BLaER1 (cell line): ENCODE data around the gene SIDT1.
A peak's percentile ranks its signal among the peaks of the same experiment; 100 is the strongest.

Experiments
- H3K27ac ChIP-seq: shearing (Covaris generic); formaldehyde crosslinking; 2 replicates; pipeline ENCODE4 v1.8.1; 2022
- H3K27me3 ChIP-seq: shearing (Covaris generic); formaldehyde crosslinking; 2 replicates; pipeline ENCODE4 v1.8.1; 2022
- H3K36me3 ChIP-seq: shearing (Covaris generic); formaldehyde crosslinking; 2 replicates; pipeline ENCODE4 v1.8.1; 2022
- H3K4me1 ChIP-seq: shearing (Covaris generic); formaldehyde crosslinking; 2 replicates; pipeline ENCODE4 v1.8.1; 2022
- H3K4me2 ChIP-seq: shearing (Covaris generic); formaldehyde crosslinking; 2 replicates; pipeline ENCODE4 v1.8.1; 2022
- H3K4me3 ChIP-seq: shearing (Covaris generic); formaldehyde crosslinking; 2 replicates; pipeline ENCODE4 v1.8.1; 2022
- H3K9ac ChIP-seq: shearing (Covaris generic); formaldehyde crosslinking; 2 replicates; pipeline ENCODE4 v1.8.1; 2022
- H3K9me3 ChIP-seq: shearing (Covaris generic); formaldehyde crosslinking; 2 replicates; pipeline ENCODE4 v1.8.1; 2022
- H4K20me1 ChIP-seq: shearing (Covaris generic); formaldehyde crosslinking; 2 replicates; pipeline ENCODE4 v1.8.1; 2022
- Cebpa-rat ChIP-seq: shearing (Covaris generic); IDR thresholded peaks from 2 replicates; pipeline ENCODE4 v1.8.1; 2022

The SIDT1 gene

GRCh38 chr3:113514265-113514769 is 18.0 kb upstream of the SIDT1 start:
- Histone ChIP-seq H3K4me3 (peak overlapping the region; percentile 92), H3K27ac (peak overlapping the region; percentile 66), H4K20me1 (no peaks in the 10 kb centered on the region), H3K9ac (peak overlapping the region; percentile 82), H3K9me3 (peaks cover 11% of the 10 kb centered on the region), H3K36me3 (no peaks in the 10 kb centered on the region), H3K4me1 (peaks cover 16% of the 10 kb centered on the region), H3K27me3 (no peaks in the 10 kb centered on the region), H3K4me2 (peak overlapping the region; percentile 86)
- no peak for TF ChIP-seq Cebpa-rat

- no peak for TF ChIP-seq Cebpa-rat
- Histone ChIP-seq H3K9ac (no peak overlapping the region), H3K27me3 (no peaks in the 10 kb centered on the region), H4K20me1 (no peaks in the 10 kb centered on the region), H3K9me3 (0 out of 2 replicates have a peak, but pooled peaks cover 4% of the 10 kb centered on the region), H3K4me2 (peak overlapping the region; percentile 86), H3K4me3 (peak overlapping the region; percentile 92; the same call in 1 of the 2 replicates), H3K4me1 (peaks cover 16% of the 10 kb centered on the region), H3K36me3 (no peaks in the 10 kb centered on the region), H3K27ac (no peak overlapping the region)
Measured at GRCh38 chr3:113516115-113516505, 16.2 kb upstream of the SIDT1 start.

GRCh38 chr3:113521981-113522380 is 10.4 kb upstream of the SIDT1 start:
- no peaks in the 10 kb centered on the region for H3K4me1 ChIP-seq
- H4K20me1 ChIP-seq = no peaks in the 10 kb centered on the region
- no peaks in the 10 kb centered on the region for H3K36me3 ChIP-seq
- 0 out of 2 replicates have a peak, but pooled peaks cover 4% of the 10 kb centered on the region for H3K9me3 ChIP-seq
- H3K27ac ChIP-seq = no peak overlapping the region
- H3K4me2 ChIP-seq = no peak overlapping the region
- H3K9ac ChIP-seq = no peak overlapping the region
- no peaks in the 10 kb centered on the region for H3K27me3 ChIP-seq
- no peak overlapping the region for H3K4me3 ChIP-seq
- no peak for TF ChIP-seq Cebpa-rat

DNA sequence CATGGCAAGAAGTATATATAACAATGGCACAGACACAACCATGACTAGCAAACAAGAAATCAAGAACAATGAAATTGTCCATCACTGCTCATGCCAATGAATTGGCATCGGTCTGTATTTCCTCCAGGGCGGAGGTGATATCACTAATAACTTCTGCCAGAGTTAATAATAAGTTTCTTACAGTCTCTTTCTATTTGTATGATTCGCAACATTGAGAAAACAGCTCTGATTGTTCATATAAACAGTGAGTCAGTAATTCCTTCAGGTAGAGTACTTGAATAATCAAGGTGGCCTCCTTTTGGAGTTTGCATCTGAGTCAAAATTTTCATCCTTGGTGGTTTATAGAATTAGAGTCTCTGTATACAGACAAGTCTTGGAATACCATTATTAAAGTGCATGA is 9.1 kb upstream of the SIDT1 start:
- no peak for TF ChIP-seq Cebpa-rat
- H4K20me1 ChIP-seq = no peaks in the 10 kb centered on the region
- H3K4me3 ChIP-seq = no peak overlapping the region
- no peaks in the 10 kb centered on the region for H3K9me3 ChIP-seq
- no peak overlapping the region for H3K4me2 ChIP-seq
- no peak overlapping the region for H3K27ac ChIP-seq
- no peaks in the 10 kb centered on the region for H3K36me3 ChIP-seq
- H3K27me3 ChIP-seq = no peaks in the 10 kb centered on the region
- no peak overlapping the region for H3K9ac ChIP-seq
- no peaks in the 10 kb centered on the region for H3K4me1 ChIP-seq

- Histone ChIP-seq H3K9me3 (no peaks in the 10 kb centered on the region), H3K4me2 (peak overlapping the region; percentile 99), H3K9ac (peak overlapping the region; percentile 72), H3K4me1 (peaks cover 29% of the 10 kb centered on the region), H3K4me3 (peak overlapping the region; percentile 76), H4K20me1 (no peaks in the 10 kb centered on the region), H3K36me3 (no peaks in the 10 kb centered on the region), H3K27ac (no peak overlapping the region), H3K27me3 (peaks cover 17% of the 10 kb centered on the region)
- no peak for TF ChIP-seq Cebpa-rat
Measured at GRCh38 chr3:113532698-113533533, 561 bp downstream of the SIDT1 start.

GRCh38 chr3:113533534-113533892 is 1.2 kb downstream of the SIDT1 start:
- H3K36me3 ChIP-seq = no peaks in the 10 kb centered on the region
- no peaks in the 10 kb centered on the region for H4K20me1 ChIP-seq
- no peaks in the 10 kb centered on the region for H3K9me3 ChIP-seq
- peaks cover 17% of the 10 kb centered on the region for H3K27me3 ChIP-seq
- H3K4me2 ChIP-seq = peak overlapping the region; percentile 99
- peak overlapping the region; percentile 76 for H3K4me3 ChIP-seq
- H3K4me1 ChIP-seq = peaks cover 29% of the 10 kb centered on the region
- TF ChIP-seq Cebpa-rat = no peak
- H3K9ac ChIP-seq = peak overlapping the region; percentile 72
- no peak overlapping the region for H3K27ac ChIP-seq

- H3K4me2 ChIP-seq = no peak overlapping the region; the same call in 1 of the 2 replicates
- no peaks in the 10 kb centered on the region for H3K9me3 ChIP-seq
- no peaks in the 10 kb centered on the region for H4K20me1 ChIP-seq
- peaks cover 17% of the 10 kb centered on the region for H3K27me3 ChIP-seq
- H3K4me1 ChIP-seq = peaks cover 29% of the 10 kb centered on the region
- H3K36me3 ChIP-seq = no peaks in the 10 kb centered on the region
- no peak overlapping the region for H3K27ac ChIP-seq
- no peak for TF ChIP-seq Cebpa-rat
- H3K9ac ChIP-seq = no peak overlapping the region
- H3K4me3 ChIP-seq = no peak overlapping the region
Measured at GRCh38 chr3:113534365-113534764, 2.0 kb downstream of the SIDT1 start.

- H4K20me1 ChIP-seq = no peaks in the 10 kb centered on the region
- TF ChIP-seq Cebpa-rat = no peak
- H3K27ac ChIP-seq = no peak overlapping the region
- no peaks in the 10 kb centered on the region for H3K36me3 ChIP-seq
- no peak overlapping the region for H3K9ac ChIP-seq
- H3K4me2 ChIP-seq = 0 out of 2 replicates have a peak overlapping the region, but pooled peaks have one; percentile 15
- no peak overlapping the region for H3K4me3 ChIP-seq
- H3K4me1 ChIP-seq = peaks cover 29% of the 10 kb centered on the region
- H3K27me3 ChIP-seq = peaks cover 17% of the 10 kb centered on the region
- no peaks in the 10 kb centered on the region for H3K9me3 ChIP-seq
Measured at GRCh38 chr3:113535898-113536297, 3.5 kb downstream of the SIDT1 start.

DNA sequence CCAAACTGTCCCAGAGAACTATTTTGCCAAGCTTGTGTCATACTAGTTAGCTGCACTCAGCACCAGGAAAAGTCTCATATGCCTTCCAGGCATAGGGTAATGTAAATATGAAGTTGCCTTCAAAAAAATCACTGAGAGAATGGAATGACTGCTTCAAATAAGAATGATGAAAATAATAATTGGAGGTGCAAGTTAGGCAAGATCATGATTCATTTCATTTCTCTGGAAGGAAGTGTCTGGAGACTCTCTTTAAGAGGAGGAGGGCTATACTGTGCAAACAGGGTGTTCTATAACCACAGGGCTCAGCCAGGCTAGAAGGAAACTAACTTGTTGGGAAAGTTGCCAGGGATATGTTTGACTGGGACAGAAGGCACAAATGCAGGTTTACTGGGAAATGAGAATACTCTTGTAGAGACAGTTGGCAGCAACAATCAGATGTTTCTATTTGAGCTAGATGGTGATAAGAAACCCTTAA is 4.3 kb downstream of the SIDT1 start:
- Histone ChIP-seq H3K27me3 (peaks cover 17% of the 10 kb centered on the region), H3K4me2 (0 out of 2 replicates have a peak overlapping the region, but pooled peaks have one; percentile 15), H4K20me1 (no peaks in the 10 kb centered on the region), H3K4me1 (peaks cover 25% of the 10 kb centered on the region), H3K9ac (no peak overlapping the region), H3K4me3 (no peak overlapping the region), H3K27ac (no peak overlapping the region), H3K9me3 (peaks cover 7% of the 10 kb centered on the region), H3K36me3 (no peaks in the 10 kb centered on the region)
- TF ChIP-seq Cebpa-rat = no peak

- peaks cover 17% of the 10 kb centered on the region for H3K27me3 ChIP-seq
- no peak for TF ChIP-seq Cebpa-rat
- no peak overlapping the region for H3K9ac ChIP-seq
- no peak overlapping the region for H3K4me2 ChIP-seq
- peaks cover 12% of the 10 kb centered on the region for H3K9me3 ChIP-seq
- no peaks in the 10 kb centered on the region for H3K36me3 ChIP-seq
- no peaks in the 10 kb centered on the region for H4K20me1 ChIP-seq
- H3K4me1 ChIP-seq = peaks cover 20% of the 10 kb centered on the region
- no peak overlapping the region for H3K27ac ChIP-seq
- H3K4me3 ChIP-seq = no peak overlapping the region
Measured at GRCh38 chr3:113537155-113537554, 4.8 kb downstream of the SIDT1 start.
